ENCODE measurements around the gene CXCL9. TPM values are rescaled to one million over a fixed set of nuclear protein-coding genes. Genes with fewer than 3 reads are reported as not detected.

The CXCL9 gene
- total RNA-seq, 4 donors from 2014 or later = 0.75 to 13.3 (median 2.6) TPM

DNA sequence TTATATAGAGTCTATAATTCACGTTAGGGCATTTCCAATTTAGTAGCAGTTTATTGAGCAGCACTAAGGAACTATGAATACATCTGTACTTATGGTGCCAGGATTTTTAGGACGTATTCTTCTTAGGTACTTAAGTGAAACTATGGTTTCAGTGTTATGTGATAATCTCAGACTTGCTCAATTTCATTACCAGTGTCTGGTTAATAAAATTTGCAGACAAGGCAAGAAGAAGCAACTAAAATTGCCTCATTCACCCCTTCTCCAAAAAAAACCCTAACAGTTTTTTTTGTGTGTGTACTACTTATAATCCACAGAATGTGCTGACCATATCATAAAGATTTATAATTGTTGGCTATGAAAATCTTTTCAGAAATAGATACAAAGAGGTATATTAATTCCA lies 22.0 kb upstream of the CXCL9 start:
- TF ChIP-seq CTCF (IDR thresholded peaks at IDR 0.05; ENCODE audit: low read depth) = no peak

DNA sequence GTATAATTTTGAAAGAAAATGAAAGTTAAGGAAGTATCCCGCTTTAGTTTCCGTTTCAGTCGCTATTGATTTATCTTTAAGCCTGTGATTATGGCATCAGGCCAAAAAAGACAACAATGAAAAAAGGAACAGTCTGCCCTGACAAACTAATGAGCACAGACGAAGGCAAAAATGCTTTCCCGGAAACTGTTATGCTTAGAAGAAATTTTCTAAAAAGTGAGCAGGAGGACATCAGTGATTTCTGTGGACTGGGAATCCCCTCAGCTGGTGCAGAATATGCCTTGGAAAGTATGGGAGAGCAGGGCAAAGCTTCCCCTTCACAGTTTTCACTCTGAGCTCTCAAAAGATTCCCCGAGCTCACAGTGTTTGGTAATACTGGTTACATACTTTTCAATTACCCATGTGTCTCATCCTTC lies 21.0 kb upstream of the CXCL9 start:
- no peak for TF ChIP-seq CTCF (IDR thresholded peaks at IDR 0.05; ENCODE audit: low read depth)

DNA sequence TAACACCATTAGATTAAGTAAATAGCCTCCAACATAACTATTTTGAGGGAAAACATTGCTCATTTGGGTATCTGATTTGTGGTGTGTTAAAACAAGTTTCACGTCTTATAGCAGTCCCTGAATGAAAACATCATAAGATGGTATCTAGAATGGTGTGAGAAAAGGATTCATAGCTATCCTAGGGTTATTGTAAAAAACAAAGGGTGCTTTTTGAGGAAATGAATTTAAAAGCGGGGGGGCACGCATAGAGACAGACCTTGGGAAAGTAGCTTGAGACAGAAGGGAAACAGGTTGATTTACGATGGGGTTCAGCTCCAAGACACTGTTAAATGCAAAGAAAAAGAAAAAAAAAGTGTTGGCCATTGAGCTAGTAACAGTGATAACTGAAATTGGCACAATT lies 16.8 kb upstream of the CXCL9 start:
- TF ChIP-seq CTCF (IDR thresholded peaks at IDR 0.05; ENCODE audit: low read depth) = no peak

GRCh38 chr4:76023389-76023788 lies 16.1 kb upstream of the CXCL9 start, which contains the start of gene CXCL10:
TSS of gene CXCL10 (minus strand) at chr4:76023497. CDS start at chr4:76023431, 66 bp downstream.
- TF ChIP-seq CTCF (IDR thresholded peaks at IDR 0.05; ENCODE audit: low read depth) = no peak

DNA sequence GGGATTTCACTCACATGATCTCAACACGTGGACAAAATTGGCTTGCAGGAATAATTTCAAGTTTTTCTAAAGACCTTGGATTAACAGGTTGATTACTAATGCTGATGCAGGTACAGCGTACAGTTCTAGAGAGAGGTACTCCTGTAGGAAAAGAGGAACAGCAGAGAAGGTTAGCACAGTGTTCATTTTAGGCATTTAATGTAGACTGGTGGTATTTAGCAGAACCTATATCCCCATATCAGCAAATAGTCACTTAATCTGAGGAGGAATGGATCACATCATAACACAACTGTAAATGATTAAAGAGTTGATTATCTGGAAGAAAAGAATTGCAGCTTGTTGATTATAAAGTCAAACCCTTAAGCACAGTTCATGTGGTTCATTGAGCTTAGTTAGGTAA lies 15.4 kb upstream of the CXCL9 start:
- no peak for TF ChIP-seq CTCF (IDR thresholded peaks at IDR 0.05; ENCODE audit: low read depth)

- TF ChIP-seq CTCF (IDR thresholded peaks at IDR 0.05; ENCODE audit: low read depth) = no peak
Observed at GRCh38 chr4:76022031-76022430, 14.7 kb upstream of the CXCL9 start.

GRCh38 chr4:76017056-76017686 lies 9.9 kb upstream of the CXCL9 start:
- no peak for TF ChIP-seq CTCF (IDR thresholded peaks at IDR 0.05; ENCODE audit: low read depth)
